DLD1 (cell line): ENCODE measurements around the gene ZNF185.
"Not testable (repeated sequence)": the region's sequence is repeated elsewhere in the genome, so short reads cannot be mapped to it uniquely, and the experiment has no call there.

ENCODE experiments used
- in situ Hi-C: cut with HindIII; loops from 2 replicates; pipeline ENCODE4 v1.10.0; 2017; ENCODE audit warnings: low sequenced_read_pairs

The ZNF185 gene

GRCh38 chrX:152895121-152895520 lies 2.7 kb upstream of the ZNF185 start:
- in situ Hi-C loops: no loop called here

GRCh38 chrX:152895724-152896420 lies 2.0 kb upstream of the ZNF185 start:
- in situ Hi-C loops: no loop called here

- in situ Hi-C loops: no loop called here
These were observed 1.4 kb upstream of the ZNF185 start for GRCh38 chrX:152896450-152896849.

- in situ Hi-C loops: no loop called here
These were observed 575 bp downstream of the ZNF185 start for GRCh38 chrX:152898442-152898841.

- in situ Hi-C loops: no loop called here
These were observed 1.4 kb downstream of the ZNF185 start for GRCh38 chrX:152899111-152899873.

GRCh38 chrX:152899874-152900719 lies 2.2 kb downstream of the ZNF185 start:
- in situ Hi-C loops: no loop called here

GRCh38 chrX:152900937-152901445 lies 3.1 kb downstream of the ZNF185 start:
- in situ Hi-C loops: no loop called here

GRCh38 chrX:152901816-152902501 lies 4.1 kb downstream of the ZNF185 start:
- in situ Hi-C loops: no loop called here

GRCh38 chrX:152902502-152902820 lies 4.6 kb downstream of the ZNF185 start:
- in situ Hi-C loops: no loop called here

GRCh38 chrX:152903589-152903988 lies 5.7 kb downstream of the ZNF185 start:
- in situ Hi-C loops: no loop called here

GRCh38 chrX:152904151-152905080 lies 6.5 kb downstream of the ZNF185 start:
- in situ Hi-C loops: no loop called here

- in situ Hi-C loops: no loop called here
These were observed 7.2 kb downstream of the ZNF185 start for GRCh38 chrX:152905081-152905420.

GRCh38 chrX:152907084-152907651 lies 9.3 kb downstream of the ZNF185 start:
- in situ Hi-C loops: no loop called here

GRCh38 chrX:152908486-152908885 lies 10.6 kb downstream of the ZNF185 start:
- in situ Hi-C loops: no loop called here

- in situ Hi-C loops: not testable (repeated sequence)
These were observed 12.2 kb downstream of the ZNF185 start for GRCh38 chrX:152910018-152910417.

GRCh38 chrX:152912106-152912505 lies 14.2 kb downstream of the ZNF185 start:
- in situ Hi-C loops: no loop called here

GRCh38 chrX:152912641-152913040 lies 14.8 kb downstream of the ZNF185 start:
- in situ Hi-C loops: no loop called here

GRCh38 chrX:152913346-152913745 lies 15.5 kb downstream of the ZNF185 start:
- in situ Hi-C loops: no loop called here

- in situ Hi-C loops: no loop called here
These were observed 16.0 kb downstream of the ZNF185 start for GRCh38 chrX:152913910-152914309.
